Cardiac muscle cell (in vitro differentiated cells and primary cell): ENCODE results near the gene ADGRL3. TPM values are rescaled to one million over a fixed set of nuclear protein-coding genes. Genes with fewer than 3 reads are reported as not detected.
"Not testable (repeated sequence)": the region's sequence is repeated elsewhere in the genome, so short reads cannot be mapped to it uniquely, and the experiment has no call there.

Source experiments
- DNase-seq, 2 donors: peaks; one replicate each; pipeline versions ENCODE4 v3.0.0 to v3.0.0-alpha.2; 2010 to 2017; ENCODE audit warnings: low read depth in 1 of 2, low spot score in 1 of 2
- H3K27ac ChIP-seq: fragments of 200-600 bp; sonication (generic); 2 replicates; pipeline ENCODE4 v1.5.1; 2016
- H3K27me3 ChIP-seq: fragments of 200-600 bp; sonication (generic); 2 replicates; pipeline ENCODE4 v1.6.0; 2016; ENCODE audit warnings: control low read depth
- H3K36me3 ChIP-seq: fragments of 200-600 bp; sonication (generic); 2 replicates; pipeline ENCODE4 v1.5.1; 2016; ENCODE audit warnings: control low read depth
- H3K4me1 ChIP-seq: fragments of 200-600 bp; sonication (generic); 2 replicates; pipeline ENCODE4 v1.8.1; 2017; ENCODE audit warnings: low read depth, mild to moderate bottlenecking, mixed run types
- H3K4me3 ChIP-seq: fragments of 200-600 bp; sonication (generic); 2 replicates; pipeline ENCODE4 v1.5.1; 2016; ENCODE audit warnings: mild to moderate bottlenecking
- H3K9me3 ChIP-seq: fragments of 200-600 bp; sonication (generic); 2 replicates; pipeline ENCODE4 v1.5.1; 2017; ENCODE audit warnings: low read depth, mild to moderate bottlenecking, control low read depth
- polyA plus RNA-seq: library from polyadenylated mRNA; unstranded; fragments of >200 nt; fragmentation: Nextera tagmentation; extraction: Ambion mirVana; gene quantifications from 2 replicates; pipeline ENCODE4 v1.2.1, GENCODE V29; 2016
- total RNA-seq: library from RNA; depleted of rRNA; stranded (reverse); fragments of >200 nt; gene quantifications from 2 replicates; pipeline ENCODE4 v1.2.3, GENCODE V29; 2016
- TF ChIP-seq, protein P1 (sequence below): IDR thresholded peaks from 2 replicates; pipeline ENCODE4 v1.5.1; 2012; ENCODE audit warnings: low read depth, mild to moderate bottlenecking, low read length

Gene ADGRL3
- total and polyA plus RNA-seq, 2 experiments from 2014 or later, result 2.4 to 4.8 TPM

DNA sequence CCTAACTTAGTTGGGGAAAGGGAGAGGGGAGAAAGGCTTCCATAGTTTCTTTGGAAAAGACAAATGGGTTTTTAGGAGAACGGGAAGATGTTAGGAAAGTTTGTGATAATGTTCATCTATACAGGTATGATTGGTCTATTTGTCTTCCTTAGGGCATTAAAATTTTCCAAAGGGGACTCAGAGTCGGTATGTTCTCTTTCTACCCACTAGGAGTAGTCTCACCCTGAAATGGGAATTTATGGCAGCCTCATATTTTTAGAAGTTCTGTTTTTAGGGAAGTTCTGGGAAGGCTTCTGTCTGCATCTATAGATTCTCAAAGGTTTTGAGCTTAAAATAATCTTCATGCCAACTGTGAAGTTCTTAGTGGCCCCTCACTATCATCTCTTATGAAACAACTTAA is 637.3 kb downstream of the ADGRL3 start:
- H3K27me3 ChIP-seq, result no peaks in the 10 kb centered on the region
- DNase-seq, result no peak
- no peaks in the 10 kb centered on the region for H3K9me3 ChIP-seq
- no peak overlapping the region for H3K4me3 ChIP-seq
- no peaks in the 10 kb centered on the region for H3K36me3 ChIP-seq
- TF ChIP-seq, protein P1, sequence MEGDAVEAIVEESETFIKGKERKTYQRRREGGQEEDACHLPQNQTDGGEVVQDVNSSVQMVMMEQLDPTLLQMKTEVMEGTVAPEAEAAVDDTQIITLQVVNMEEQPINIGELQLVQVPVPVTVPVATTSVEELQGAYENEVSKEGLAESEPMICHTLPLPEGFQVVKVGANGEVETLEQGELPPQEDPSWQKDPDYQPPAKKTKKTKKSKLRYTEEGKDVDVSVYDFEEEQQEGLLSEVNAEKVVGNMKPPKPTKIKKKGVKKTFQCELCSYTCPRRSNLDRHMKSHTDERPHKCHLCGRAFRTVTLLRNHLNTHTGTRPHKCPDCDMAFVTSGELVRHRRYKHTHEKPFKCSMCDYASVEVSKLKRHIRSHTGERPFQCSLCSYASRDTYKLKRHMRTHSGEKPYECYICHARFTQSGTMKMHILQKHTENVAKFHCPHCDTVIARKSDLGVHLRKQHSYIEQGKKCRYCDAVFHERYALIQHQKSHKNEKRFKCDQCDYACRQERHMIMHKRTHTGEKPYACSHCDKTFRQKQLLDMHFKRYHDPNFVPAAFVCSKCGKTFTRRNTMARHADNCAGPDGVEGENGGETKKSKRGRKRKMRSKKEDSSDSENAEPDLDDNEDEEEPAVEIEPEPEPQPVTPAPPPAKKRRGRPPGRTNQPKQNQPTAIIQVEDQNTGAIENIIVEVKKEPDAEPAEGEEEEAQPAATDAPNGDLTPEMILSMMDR, result no peak
- no peaks in the 10 kb centered on the region for H3K4me1 ChIP-seq
- no peak overlapping the region for H3K27ac ChIP-seq

DNA sequence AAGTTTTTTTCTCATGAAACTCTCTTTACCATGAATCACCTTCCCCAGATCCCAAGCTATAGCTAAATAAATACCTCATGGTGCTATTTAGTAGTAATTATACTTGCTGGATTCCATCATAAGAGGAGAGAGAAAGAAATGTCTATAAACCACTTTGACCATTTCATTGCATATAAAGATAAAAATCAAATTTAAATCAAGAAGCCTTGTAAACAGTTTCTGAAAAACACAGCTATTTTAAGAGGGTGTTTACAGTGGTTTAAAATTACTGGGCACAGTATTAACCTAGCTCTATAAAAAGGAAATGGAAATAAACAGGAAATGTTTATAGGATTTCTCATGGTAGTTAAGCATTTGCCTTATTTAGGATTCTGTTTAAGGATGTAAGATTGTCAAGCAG is 637.9 kb downstream of the ADGRL3 start:
- Histone ChIP-seq H3K36me3 (no peaks in the 10 kb centered on the region), H3K27ac (no peak overlapping the region), H3K4me3 (no peak overlapping the region), H3K9me3 (no peaks in the 10 kb centered on the region), H3K27me3 (no peaks in the 10 kb centered on the region), H3K4me1 (no peaks in the 10 kb centered on the region)
- TF ChIP-seq, protein P1, result no peak
- DNase-seq, result no peak

DNA sequence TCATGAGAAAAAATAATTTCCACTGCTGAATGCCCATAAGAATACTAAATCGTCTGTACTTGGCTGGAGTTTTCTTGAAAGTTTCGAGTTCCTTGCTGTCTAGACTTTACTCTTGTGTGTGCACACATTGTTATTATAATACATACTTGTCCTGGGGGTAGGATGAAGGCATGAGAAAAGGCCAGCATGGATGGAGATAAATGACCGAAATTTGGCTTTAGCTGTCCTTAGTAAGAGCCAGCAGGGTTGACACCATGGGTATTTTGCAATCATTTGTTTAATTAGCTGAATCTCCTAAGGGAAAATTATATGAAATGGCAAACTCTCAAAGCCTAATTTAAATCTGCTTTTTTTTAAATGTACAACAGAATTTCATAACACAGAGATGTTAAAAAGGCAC is 641.6 kb downstream of the ADGRL3 start:
- H3K9me3 ChIP-seq, result no peaks in the 10 kb centered on the region
- no peak for DNase-seq
- no peaks in the 10 kb centered on the region for H3K27me3 ChIP-seq
- TF ChIP-seq, protein P1, result no peak
- no peaks in the 10 kb centered on the region for H3K36me3 ChIP-seq
- H3K27ac ChIP-seq, result no peak overlapping the region
- no peak overlapping the region for H3K4me3 ChIP-seq
- no peaks in the 10 kb centered on the region for H3K4me1 ChIP-seq

DNA sequence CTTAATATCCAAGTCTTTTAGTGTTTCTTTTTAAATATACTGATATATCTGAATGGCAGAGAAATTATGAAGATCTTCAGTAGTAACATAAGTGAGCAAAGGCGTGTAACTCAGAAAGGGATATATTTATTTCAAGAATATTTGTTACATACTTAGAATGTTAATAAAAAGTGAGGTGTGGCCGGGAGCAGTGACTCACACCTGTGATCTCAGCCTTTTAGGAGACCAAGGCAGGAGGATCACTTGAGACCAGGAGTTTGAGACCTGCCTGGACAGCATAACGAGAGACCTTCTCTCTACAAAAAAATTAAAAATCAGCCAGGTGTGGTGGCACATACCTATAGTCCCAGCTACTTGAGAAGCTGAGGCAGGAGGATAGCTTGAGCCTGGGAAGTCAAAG is 651.0 kb downstream of the ADGRL3 start:
- H3K9me3 ChIP-seq, result no peaks in the 10 kb centered on the region
- no peaks in the 10 kb centered on the region for H3K36me3 ChIP-seq
- no peak overlapping the region for H3K4me3 ChIP-seq
- DNase-seq, result no peak
- H3K4me1 ChIP-seq, result no peaks in the 10 kb centered on the region
- no peaks in the 10 kb centered on the region for H3K27me3 ChIP-seq
- no peak overlapping the region for H3K27ac ChIP-seq
- TF ChIP-seq, protein P1, result no peak

DNA sequence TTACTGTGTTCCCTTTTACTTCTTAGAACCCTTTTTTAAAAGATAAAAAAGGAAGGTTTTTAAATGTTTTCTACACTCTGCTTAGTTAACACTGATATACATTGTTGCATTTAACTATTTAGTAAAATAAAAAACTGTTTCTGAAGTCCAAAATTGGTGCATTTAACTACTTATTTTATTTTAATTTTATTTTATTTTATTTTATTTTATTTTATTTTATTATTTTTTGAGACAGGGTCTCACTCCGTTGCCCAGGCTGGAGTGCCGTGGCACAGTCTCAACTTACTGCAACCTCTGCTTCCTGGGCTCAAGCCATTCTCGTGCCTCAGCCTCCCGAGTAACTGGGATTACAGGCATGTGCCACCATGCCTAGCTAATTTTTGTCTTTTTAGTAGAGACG is 652.0 kb downstream of the ADGRL3 start:
- H3K4me3 ChIP-seq, H3K9me3 ChIP-seq, H3K27me3 ChIP-seq, H3K27ac ChIP-seq, DNase-seq, H3K36me3 ChIP-seq, H3K4me1 ChIP-seq: not testable (repeated sequence)

DNA sequence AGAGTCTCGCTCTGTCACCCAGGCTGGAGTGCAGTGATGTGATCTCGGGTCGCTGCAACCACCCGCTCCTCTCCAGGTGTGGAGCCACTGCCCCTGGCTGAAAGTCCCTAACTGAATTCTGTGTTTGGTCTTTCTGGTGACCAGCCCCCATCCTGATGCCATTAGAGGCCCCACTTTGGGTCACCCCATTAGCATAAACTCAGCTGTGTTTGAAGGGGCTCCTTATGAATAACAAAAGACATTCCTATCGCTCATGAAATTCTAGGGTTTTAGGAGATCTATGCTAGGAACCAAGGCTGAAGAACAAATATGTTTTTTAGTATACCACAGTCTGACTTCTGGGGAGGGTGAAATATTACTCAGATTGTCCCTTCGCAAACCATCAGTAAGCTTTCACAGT is 652.9 kb downstream of the ADGRL3 start:
- no peak overlapping the region for H3K27ac ChIP-seq
- TF ChIP-seq, protein P1, result no peak
- no peak for DNase-seq

More for the DNA sequence above, 652.9 kb downstream of the ADGRL3 start:
- no peak overlapping the region for H3K4me3 ChIP-seq
- H3K4me1 ChIP-seq, result no peaks in the 10 kb centered on the region
- no peaks in the 10 kb centered on the region for H3K36me3 ChIP-seq
- H3K9me3 ChIP-seq, result no peaks in the 10 kb centered on the region
- H3K27me3 ChIP-seq, result no peaks in the 10 kb centered on the region
